Measurements from ENCODE around the gene MAD2L2.

The MAD2L2 gene

DNA sequence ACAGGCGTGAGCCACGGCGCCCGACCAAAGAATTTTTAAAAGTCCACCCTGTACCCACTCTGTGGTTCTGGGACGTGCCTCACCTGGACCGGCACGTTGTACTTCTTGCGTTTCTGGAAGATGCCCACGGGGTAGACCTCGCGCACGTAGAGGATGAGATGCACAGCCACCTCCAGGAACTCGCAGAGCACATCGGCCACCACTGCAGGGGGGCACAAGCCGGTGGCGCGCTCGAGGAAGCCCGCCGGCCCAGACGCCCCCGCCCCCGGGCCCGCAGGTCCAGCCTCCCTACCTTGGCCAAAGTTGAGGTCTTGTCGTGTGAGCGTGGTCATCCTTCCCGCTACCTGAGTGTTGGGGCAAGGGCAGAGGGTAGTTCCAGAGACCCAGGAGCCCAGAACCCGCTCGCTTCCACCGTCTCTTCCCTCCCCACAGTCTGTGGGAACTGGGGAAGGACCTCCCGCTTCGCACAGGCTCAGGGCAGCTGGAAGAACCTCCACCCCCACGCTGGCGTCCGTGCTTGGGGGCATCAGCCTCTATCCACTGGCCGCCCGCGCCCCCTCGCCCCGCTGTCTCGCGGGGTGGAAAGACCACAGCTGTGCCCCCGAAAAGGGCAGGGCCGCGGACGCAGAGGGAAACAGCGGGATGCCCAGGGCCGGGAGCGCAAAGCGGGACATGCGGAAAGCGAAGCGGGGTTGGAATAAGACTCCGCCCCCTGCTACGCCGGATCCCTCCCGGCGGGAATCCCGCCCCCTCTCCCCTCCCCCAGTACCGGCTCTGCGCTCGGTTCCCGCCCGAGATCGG is 478 bp downstream of the MAD2L2 start:
- peak; percentile 61 for DNase-seq

DNA sequence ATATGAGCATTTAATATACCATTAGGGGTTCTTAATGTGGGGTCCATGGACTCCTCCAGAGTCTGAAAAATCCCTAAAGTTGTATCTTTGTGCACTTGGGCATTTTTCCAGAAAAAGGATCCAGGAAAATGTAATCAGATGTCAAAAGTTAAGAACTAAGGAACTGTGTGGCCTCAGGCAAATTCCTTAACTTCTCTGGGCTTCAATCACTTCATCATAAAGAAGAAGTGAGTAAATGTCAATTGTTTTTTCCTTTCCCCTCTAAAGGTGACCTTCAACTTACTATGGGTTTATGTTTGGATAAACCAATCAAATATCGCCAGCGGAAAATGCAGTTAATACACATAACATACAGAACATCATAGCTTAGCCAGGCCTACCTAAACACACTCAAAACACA is 2.5 kb downstream of the MAD2L2 start:
- no peak for DNase-seq

DNA sequence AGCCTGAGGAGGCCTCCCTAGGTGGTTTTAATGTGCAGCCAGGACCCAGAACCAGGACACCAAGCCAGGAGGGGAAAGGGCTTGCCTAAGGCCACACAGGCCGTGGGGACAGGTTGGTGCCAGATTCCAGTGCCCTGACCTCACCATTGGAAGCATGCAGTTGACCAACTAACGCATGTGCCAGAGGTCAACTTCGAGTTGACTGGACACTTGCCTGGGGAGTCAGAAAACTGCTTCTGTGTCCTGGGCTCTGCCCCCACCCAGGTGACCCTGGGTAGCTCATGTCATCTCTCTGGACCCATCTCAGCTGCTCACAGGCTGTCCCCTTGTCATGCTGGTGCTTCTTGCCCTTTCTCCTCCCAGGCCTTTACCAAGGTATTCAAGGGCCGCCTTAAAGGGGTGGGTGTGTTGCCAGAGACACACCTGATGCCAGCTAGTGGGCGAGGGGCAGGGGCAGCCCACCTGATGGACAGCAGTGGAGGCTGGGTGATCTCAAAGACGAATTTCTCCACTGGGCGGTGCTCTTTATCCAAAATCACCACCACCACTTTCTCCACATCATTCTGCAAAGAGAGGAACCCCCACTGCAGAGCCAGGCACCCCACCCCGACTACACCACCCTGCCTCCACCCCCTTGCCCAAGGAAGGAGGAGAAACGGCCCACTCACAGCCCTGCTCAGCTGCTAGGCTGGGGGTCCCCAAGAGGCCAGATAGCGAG is 4.4 kb downstream of the MAD2L2 start:
- DNase-seq = no peak

DNA sequence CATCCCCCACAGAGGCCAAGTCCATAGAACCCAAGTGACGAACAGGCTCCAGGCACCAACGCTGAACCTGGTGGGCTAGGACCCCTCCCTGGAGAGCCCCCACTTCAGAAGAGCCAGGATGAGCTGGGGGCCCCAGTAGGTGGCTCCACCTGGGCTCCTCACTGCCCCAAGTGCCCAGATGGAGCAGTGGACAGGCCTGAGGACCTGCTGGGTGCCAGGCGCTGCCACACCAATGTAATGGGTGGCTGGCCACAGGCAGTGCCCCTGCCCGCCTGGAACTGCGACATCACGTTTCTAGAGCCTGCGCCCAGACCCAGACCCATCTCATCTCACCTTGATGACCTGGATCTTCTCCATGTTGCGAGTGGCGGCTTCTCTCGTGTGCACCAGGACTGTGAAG is 5.6 kb downstream of the MAD2L2 start:
- DNase-seq = no peak

DNA sequence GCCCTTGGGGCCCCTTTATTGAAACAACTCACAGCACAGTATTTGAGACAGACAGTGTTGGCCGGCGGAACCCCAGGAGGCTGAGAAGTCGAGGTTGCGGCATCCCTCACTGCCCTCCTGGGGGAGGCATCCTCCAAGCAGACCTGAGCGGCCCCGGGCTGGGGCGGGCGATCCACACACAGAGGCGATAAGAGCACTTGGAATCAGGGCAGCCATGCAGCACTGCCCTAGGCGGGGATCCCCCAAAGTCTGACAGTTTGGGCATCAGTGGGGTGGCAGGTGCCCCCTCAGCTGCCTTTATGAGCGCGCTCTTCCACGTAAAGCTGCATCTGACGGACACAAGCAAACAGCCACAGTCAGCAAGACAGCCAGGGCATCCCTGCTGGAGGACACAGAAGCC is 6.5 kb downstream of the MAD2L2 start:
- DNase-seq = no peak

DNA sequence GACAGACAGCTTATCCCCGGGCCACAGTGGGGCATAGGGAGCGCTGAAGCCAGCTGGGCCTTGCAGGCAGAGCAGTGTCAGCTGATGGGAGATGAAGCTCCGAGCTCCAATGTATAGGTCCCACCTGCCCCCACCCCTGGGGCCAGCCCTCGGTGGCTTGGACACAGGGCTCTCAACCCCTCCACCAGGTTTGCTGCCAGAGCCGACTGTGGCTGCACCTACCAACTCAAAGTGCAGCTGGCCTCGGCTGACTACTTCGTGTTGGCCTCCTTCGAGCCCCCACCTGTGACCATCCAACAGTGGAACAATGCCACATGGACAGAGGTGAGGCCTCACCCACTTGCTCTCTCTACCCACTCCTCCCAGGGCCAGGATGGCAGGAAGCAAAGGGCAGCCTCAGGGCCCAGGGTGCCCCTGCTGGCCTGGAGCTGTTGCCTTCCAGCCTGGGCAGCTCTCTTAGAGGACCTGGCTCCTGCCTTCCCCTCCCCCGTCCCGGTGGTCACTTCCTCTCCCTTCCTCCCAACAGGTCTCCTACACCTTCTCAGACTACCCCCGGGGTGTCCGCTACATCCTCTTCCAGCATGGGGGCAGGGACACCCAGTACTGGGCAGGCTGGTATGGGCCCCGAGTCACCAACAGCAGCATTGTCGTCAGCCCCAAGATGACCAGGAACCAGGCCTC is 7.7 kb downstream of the MAD2L2 start:
- DNase-seq = no peak

DNA sequence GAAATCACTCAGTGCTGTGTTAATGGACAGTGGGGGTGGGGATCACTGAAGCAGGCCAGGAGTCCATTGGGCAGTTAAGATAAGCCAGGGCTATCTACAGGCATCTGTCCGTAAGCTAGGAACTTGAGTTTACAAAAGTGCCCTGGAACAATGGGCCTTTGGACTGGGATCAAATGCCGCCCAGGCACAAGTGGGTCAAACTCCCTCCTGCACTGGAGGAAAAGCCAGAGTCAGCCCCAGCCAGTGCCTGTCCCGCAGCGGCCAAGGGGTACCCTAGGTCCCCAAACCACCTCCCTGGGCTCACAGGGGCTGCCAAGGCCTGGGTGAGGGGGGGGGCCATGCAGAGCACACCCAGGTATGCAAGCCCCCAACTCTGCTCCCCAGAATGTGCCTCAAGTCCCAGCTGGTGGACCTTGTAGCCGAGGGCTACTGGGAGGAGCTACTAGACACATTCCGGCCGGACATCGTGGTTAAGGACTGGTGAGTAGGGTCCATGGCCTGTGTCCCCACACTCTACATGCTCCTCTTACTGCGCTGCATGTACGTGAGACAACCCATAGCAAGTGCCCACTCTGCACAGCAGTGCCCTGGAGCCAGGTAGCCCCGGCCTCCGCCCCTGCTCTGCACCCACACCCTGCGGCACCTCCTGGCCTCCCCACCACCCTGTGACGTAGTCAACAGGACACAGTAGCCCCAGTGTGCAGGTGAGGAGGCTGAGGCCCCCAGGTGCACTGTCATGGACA is 9.2 kb downstream of the MAD2L2 start:
- no peak for DNase-seq

DNA sequence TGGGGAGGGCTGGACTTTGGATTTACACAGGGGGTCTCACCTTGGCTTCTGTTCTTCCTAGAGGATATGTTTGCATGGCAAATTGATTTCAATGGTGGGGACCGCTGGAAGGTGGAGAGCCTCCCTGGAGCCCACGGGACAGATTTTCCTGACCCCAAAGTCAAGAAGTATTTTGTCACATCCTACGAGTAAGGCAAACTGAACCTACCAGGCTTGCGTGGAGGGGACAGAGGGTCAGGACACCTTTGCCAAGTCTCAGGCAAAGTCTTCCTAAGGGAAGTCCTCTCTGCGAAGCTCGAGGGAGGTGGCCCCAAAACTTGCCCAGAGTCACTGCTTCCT is 9.8 kb downstream of the MAD2L2 start:
- no peak for DNase-seq

DNA sequence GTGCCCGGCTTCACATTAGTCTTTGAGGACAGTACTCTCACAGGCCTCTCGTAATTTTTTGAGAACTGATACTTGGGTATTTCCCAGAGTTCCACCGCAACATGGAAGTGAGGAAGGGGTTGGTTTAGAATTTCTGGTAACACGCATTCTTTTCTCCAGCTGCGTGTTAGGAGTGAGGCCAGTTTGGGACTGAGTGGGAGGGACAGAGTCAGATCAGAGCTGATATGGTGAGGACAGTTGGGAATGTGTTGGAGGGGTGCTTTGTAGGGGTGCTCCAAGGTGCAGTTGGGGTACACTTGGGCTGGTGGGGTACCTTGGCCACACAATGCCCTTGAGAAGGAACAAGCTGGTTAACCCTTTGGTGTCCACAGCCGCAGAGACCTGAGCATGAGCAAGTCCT is 10.2 kb downstream of the MAD2L2 start:
- no peak for DNase-seq

DNA sequence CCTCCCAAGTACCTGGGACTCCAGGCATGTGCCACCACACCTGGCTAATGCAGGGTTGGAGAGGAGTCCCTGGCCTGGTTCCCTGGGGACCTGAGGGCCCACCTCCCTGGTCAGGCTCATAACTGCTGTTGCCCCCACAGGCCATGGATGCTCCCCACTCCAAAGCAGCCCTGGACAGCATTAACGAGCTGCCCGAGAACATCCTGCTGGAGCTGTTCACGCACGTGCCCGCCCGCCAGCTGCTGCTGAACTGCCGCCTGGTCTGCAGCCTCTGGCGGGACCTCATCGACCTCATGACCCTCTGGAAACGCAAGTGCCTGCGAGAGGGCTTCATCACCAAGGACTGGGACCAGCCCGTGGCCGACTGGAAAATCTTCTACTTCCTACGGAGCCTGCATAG is 12.4 kb downstream of the MAD2L2 start:
- no peak for DNase-seq

DNA sequence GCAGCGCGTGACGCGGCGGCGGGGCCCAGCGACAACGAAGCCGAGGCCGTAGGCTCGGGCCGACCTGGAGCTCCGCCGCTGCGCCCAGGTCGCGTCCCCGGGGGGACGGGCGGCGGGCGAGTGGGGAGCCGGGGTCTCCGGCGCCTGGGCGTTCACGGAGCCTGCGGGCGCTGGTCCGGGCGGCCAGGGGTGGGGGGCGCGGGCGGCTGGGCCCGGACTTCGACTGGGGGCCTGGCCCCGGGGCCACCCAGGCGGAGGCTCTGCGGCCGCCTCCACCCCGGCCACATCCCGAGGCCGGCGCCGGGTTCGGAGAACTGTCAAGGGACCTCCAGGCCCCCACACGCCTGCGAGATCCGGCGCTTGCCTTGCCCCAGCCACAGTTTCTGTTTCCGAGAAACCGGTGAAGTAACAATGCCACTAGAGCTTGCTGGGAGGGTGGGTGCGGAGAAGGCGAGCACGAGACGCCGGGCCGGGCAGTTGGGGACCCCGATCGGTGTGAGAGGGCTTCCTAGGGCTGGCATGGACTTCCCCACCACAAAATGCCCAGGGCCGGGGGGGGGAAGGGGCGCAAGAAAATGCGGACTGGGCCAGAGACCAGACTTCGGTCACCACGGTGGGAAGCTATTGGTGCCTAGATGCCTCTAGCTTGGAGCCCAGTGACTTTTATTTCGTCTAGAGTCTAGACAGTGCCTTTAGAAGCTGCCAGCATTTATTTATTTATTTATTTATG is 16.4 kb downstream of the MAD2L2 start:
- peak; percentile 80 for DNase-seq

DNA sequence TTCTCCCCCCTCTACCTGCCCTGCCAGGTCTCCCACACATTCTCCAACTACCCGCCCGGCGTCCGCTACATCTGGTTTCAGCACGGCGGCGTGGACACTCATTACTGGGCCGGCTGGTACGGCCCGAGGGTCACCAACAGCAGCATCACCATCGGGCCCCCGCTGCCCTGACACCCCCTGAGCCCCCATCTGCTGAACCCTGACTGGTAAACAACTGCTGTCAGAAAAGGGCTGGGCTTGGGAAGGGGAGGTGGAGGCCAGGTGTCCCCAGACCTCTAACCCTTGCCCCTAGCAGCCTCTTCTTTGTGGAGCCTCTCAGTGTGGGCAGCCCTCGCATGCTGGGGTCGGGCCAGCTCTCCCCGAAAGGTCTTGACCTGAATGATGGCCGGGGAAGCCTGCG is 19.8 kb downstream of the MAD2L2 start:
- no peak for DNase-seq

DNA sequence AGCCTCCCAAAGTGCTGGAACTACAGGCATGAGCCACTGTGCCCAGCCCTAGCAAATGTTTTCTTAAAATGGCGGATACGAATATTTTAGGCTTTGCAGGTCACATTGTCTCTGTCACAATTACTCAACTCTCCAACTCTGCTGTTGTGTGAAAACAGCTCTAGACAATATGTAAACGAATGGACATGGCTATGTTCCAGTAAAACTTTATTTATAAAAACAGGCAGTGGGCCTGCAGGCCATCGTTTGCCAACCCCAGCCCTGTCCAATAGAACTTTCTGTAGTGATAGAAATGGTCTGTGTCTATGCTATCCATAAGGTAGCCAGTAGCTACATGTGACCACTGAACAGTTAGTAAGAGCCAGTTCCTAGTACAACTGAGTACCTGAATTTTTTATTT is 21.2 kb downstream of the MAD2L2 start:
- DNase-seq = no peak

DNA sequence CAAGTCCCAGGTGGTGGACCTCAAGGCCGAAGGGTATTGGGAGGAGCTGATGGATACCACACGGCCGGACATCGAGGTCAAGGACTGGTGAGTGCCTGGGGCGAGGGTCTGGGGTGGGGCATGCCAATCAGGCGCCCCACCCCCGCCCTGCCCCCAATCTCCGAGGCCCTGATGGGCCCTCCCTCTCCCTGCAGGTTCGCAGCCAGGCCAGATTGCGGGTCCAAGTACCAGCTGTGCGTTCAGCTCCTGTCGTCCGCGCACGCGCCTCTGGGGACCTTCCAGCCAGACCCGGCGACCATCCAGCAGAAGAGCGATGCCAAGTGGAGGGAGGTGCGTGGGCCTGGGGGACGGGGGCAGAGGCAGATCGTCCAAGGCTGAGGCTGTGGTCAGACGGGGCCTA is 22.4 kb downstream of the MAD2L2 start:
- no peak for DNase-seq

DNA sequence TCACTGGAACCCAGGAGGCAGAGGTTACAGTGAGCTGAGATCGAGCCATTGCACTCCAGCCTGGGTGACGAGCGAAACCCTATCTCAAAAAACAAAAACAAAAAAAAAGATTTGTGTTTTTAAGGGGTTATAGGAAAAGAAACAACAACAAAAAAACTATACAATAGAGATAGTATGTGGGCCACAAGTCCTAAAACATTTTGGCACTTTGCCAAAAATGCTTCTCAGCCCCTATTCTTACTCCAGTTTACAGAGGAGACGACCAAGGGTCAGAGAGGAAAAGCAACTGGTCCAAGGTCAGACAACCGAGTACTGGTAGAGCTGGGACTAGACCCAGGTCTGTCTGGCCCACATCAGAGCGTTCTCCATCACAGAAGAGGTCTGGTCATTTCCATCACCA is 23.3 kb downstream of the MAD2L2 start:
- no peak for DNase-seq

DNA sequence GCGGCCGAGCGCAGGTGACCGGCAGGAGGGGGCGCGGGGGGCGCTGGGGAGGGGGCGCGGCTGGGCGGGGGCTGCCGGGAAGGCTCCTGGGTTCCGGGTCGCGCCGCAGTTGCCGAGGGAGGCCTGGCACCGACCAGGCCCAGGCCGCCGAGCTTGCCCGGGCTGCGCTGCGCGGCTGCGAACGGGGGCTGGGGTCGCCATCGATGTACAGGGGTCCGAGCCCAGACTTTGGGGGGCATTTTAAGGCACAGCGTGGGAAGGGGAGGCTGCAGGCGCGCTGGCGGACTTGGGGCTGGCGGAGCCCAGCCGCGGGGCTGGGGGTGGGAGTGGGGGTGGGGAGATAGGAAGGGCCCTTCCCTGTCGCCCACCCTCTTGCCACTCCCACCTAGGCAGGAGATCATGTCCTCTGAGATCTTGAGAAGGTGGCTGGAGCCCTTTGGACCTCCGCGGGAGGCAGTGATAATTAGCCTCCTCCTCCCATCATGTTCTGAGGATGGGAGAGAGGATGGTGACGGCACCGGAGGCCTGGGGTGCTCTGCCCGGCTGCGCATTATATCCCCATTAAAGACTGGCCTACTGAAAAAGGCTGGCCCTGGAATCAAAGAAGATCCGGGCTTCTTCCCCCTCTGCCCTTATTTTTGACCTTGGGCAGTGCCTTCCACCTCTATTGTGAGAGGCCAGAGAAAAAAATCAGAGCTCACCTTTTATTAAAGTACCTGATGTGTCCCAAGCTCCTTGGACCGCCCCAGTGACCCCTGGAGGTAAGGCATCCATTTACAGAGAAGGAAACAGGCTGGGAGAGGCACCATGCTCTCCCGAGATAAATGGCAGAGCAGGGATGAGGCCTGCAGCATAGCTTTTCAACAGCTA is 25.8 kb downstream of the MAD2L2 start:
- no peak for DNase-seq

DNA sequence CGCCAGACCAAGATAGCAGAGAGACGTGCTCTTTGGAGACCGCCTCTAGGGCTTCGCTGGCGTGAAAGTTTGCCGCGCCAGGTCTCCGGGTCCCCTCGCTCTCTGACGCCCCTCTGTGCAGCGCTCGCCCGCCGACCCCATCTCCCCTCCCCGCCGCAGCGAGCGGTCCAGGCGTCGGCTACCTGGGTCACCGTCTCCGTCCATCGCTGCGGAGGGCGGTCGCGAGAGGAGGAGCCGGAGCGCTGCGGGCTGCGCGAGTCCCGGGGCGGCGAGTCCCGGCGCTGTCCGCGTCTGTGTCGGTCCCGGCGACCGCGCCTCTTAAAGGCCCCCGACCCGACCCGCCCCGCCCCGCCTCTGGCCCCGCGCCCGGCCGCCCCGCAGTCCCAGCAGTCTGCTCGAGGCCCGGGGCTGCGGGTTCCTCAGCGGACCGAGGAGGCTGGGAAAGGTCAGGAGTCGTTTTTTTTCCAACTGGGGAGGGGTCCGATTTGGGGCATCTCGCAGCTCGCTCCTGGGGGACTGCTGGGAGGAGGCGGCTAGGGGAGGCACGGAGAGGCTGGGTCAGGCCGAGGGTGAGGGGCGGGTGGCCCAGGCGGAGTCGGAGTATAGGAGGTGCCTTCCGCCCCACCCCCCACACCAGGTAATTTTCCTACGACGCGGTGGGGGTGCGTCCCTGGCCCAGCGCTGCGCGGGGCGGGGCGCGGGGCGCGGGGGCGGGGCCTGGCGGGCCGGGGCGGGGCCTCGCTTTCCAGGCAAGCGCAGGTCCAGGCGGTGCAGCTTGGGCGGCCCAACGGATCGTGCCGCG is 26.6 kb downstream of the MAD2L2 start, which contains the start of the genes FBXO2 and FBXO44:
TSS of gene FBXO2 (minus strand) at position 293 of the 802 bp plus-strand sequence. CDS start at position 204, 89 bp downstream.
TSS of gene FBXO44 (plus strand) at position 741 of the 802 bp plus-strand sequence. CDS start 959 bp downstream, outside the sequence.
- DNase-seq = no peak

DNA sequence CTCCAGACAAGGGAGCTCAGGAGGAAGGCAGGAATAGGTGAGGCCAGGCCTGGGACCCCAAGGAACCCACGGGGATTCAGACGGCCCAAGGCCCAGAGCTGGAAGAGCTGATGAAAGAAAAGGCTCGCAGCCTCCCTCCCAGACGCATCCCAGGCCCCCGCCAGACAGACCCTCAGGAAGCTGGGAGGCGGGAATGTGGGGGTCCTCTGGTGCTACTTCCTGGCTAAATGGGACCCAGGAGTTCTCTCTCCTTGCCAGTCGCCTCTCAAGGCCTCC is 27.1 kb downstream of the MAD2L2 start:
- DNase-seq = no peak

DNA sequence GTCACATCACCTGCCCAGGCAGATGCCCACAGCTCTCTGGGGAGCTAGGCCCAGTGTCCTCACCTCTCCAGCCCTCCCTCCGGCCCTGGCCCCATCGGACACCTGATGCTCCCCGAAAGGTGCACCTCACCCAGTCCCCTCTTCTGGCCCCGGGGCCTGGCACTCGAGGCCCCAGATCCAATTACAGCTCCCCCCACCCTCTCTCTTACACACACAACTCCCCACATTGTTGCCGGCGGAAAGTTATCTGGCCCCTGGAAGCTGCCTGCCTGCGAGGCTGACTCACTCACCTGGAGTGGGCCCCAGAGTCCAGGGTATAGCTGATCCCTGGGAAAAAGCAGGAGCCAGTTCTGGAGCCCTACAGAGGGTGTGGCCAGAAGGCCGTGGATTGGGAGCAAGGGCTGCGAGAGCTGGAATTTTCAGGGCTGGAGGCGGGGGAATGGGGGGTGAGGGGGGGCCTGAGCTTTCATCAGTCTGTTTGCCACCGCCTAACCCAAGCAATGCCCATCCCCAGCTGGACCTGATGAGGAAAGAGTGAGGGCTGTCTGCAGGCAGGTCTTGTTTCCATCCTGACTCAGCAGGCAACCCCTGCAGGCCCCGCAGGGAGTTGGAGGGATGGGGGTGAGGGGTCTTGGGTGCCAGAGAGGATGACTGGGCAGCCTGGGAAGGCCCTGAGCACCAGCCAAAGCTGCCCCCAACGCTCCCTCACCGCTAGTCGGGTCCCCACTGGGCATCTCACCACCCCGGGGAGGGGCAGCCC is 27.7 kb downstream of the MAD2L2 start:
- DNase-seq = no peak

DNA sequence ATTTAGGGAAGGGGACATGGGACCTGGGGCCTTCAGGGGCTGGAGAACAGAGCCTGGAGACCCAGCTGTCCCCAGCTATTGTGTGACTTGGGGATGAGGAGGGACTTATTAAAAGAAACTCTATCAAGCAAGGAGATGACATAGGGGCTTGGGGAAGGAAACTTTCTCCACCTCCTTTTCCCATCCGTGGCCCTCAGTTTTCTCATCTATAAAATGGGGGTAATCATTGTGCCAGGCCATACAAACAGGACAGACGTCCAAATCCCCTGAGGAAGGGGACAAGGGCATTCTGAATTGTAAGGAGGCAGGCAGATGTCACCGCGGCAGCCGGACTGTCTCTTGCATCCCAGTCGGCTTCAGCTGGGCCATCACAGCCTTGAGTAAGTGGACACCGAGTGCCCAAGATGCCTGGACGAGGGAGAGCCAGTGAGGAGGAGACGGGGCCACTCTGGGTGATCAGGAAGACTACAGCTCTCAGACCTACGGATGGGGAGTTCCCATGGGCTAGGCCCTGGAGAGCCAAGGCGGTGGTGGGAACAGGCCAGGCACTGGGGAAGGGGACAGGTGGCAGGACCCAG is 28.7 kb downstream of the MAD2L2 start:
- DNase-seq = no peak
